ENCODE measurements around the gene ASIC1. TPM values are rescaled to one million over a fixed set of nuclear protein-coding genes. Genes with fewer than 3 reads are reported as not detected.

ASIC1 gene
- total and polyA plus RNA-seq, 12 donors: 0.47 to 1.3 (median 0.79) TPM; not detected in 1

DNA sequence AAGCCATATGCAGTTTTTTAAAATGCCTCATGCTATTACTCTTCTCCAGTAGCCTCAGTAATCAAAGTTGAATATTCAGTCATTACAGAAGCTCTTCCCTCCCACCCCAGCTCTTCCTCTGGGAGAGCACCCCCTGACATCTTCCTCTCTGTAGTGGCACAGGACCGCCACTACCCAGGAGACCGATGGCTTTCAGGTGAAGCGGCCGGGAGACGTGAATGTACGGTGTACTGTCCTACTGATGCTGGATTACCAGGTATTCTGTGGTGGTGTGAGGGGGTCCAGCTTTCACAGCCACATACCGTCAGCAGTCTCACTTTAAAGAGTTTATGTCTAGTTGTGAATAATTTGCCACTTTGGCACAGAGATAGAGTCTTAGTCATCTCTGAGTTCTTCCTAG is 32.3 kb downstream of the ASIC1 start:
- Histone ChIP-seq H3K4me1 (replicated peaks in 1 of 2) (peaks cover 8 to 10% of the 10 kb centered on the region in 2 donors), H3K9me3 (replicated peaks in 1 of 3) (no peaks in the 10 kb centered on the region), H3K4me3 (no peak overlapping the region), H3K27me3 (no peaks in the 10 kb centered on the region), H3K36me3 (replicated peaks in 1 of 2) (peaks cover 0 to 79% of the 10 kb centered on the region in 2 donors), H3K27ac (no peak overlapping the region)
- TF ChIP-seq, protein P1, sequence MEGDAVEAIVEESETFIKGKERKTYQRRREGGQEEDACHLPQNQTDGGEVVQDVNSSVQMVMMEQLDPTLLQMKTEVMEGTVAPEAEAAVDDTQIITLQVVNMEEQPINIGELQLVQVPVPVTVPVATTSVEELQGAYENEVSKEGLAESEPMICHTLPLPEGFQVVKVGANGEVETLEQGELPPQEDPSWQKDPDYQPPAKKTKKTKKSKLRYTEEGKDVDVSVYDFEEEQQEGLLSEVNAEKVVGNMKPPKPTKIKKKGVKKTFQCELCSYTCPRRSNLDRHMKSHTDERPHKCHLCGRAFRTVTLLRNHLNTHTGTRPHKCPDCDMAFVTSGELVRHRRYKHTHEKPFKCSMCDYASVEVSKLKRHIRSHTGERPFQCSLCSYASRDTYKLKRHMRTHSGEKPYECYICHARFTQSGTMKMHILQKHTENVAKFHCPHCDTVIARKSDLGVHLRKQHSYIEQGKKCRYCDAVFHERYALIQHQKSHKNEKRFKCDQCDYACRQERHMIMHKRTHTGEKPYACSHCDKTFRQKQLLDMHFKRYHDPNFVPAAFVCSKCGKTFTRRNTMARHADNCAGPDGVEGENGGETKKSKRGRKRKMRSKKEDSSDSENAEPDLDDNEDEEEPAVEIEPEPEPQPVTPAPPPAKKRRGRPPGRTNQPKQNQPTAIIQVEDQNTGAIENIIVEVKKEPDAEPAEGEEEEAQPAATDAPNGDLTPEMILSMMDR (IDR thresholded peaks at IDR 0.05): no peak
- no peak for TF ChIP-seq POLR2A (IDR thresholded peaks at IDR 0.05)
- intact Hi-C loops (cut with DNase I): no loop called here
- no peak for DNase-seq
- WGBS, 4 donors: 86 to 96% (median 89%) methylated on average over 2 to 7 of the region's 7 CpGs

DNA sequence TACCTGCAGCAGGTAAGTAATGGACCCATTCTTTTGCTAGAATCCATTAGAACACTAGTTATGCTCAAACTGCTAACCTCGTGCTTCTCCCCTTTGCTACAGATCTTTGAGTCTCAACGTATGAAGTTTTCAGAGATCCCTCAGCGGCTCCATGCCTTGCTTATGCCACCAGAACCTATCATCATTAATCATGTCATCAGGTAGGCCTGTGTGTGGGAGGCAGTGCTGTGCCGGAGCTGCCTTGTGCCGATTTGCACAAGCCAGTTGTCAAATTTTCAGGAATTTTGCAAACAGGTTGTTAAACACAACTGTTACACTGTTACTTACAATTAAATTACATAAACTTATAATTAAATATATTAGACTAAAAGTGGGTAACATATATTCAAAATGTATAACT is 33.0 kb downstream of the ASIC1 start:
- Histone ChIP-seq H3K36me3 (replicated peaks in 1 of 2) (peaks cover 0 to 86% of the 10 kb centered on the region in 2 donors), H3K27ac (no peak overlapping the region), H3K27me3 (no peaks in the 10 kb centered on the region), H3K9me3 (replicated peaks in 1 of 3) (no peaks in the 10 kb centered on the region), H3K4me1 (replicated peaks in 1 of 2) (peaks cover 8 to 10% of the 10 kb centered on the region in 2 donors), H3K4me3 (no peak overlapping the region)
- TF ChIP-seq, protein P1 (IDR thresholded peaks at IDR 0.05): no peak
- TF ChIP-seq POLR2A (IDR thresholded peaks at IDR 0.05): no peak
- 49 to 64% (median 62%) methylated on average over 5 of the region's 5 CpGs for WGBS, 4 donors
- intact Hi-C loops (cut with DNase I): no loop called here
- no peak for DNase-seq

DNA sequence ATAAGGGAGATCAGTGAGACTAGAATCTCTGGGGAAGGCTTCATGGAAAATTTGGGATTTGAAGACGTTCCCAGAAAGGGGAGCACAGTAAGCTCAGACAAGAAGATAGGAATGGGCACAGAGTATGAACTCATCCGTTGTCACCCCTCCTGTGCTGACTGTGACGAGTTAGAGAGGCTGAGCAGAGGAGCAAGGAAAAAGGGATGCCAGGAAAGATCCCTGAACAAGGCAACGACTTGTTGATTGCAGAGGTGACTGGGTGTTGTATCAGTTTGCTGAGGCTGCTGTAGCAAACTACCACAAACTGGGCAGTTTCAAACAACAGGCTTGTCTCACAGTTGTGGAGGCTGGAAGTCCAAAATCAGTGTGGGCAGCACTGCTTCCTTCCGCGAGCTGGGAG is 40.6 kb downstream of the ASIC1 start:
- no peaks in the 10 kb centered on the region for H3K9me3 ChIP-seq (replicated peaks in 1 of 3)
- no peak overlapping the region for H3K27ac ChIP-seq
- WGBS, 4 donors: 82 to 88% (median 86%) methylated on average over 6 of the region's 6 CpGs
- no peak overlapping the region for H3K4me3 ChIP-seq
- intact Hi-C loops (cut with DNase I): no loop called here
- H3K36me3 ChIP-seq (replicated peaks in 1 of 2): peaks cover 0 to 72% of the 10 kb centered on the region in 2 donors
- TF ChIP-seq, protein P1 (IDR thresholded peaks at IDR 0.05): no peak
- TF ChIP-seq POLR2A (IDR thresholded peaks at IDR 0.05): no peak
- H3K4me1 ChIP-seq (replicated peaks in 1 of 2): peaks cover 0 to 14% of the 10 kb centered on the region in 2 donors
- no peaks in the 10 kb centered on the region for H3K27me3 ChIP-seq
- DNase-seq: no peak

DNA sequence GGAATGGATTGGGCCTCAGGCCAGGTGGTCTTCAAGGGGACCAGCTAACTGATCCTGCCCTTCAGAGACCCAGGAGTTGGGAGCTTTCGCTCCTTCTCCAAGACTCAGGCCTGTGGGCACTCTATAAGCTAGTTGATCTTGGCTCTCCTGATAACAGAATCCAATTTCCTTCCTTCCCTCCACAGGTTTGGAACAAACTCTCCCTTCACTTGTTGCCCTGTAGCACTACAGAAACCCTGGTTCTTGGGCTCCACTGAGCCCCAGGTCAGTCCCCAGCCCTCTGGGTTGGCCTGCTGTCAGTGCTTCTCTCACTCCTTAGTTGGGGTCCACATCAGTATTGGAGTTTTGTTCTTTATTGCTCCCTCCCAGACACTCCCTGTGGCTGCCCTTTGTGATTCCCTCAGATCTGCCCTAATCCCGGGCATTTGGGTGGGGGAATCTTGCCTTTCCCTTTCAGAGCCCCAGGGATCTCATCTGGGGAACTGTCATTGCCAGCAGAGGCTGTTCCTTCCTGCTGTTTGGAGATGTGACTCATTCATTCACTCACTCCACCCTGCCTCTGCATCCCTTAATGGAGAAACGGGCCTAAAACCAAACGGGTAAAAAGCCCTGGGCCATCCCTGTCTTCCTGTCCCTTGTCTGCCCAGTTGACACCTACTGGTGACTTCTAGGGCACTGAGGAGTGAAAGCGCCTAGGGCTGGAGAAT is 42.1 kb downstream of the ASIC1 start:
- Histone ChIP-seq H3K4me3 (no peak overlapping the region), H3K36me3 (replicated peaks in 1 of 2) (peaks cover 0 to 56% of the 10 kb centered on the region in 2 donors), H3K9me3 (replicated peaks in 1 of 3) (no peaks in the 10 kb centered on the region), H3K27ac (no peak overlapping the region), H3K27me3 (no peaks in the 10 kb centered on the region), H3K4me1 (replicated peaks in 1 of 2) (peaks cover 8 to 26% of the 10 kb centered on the region in 2 donors)
- WGBS, 4 donors: 71 to 95% (median 75%) methylated on average over 2 to 5 of the region's 5 CpGs
- no peak for DNase-seq
- TF ChIP-seq, protein P1 (IDR thresholded peaks at IDR 0.05): no peak
- no peak for TF ChIP-seq POLR2A (IDR thresholded peaks at IDR 0.05)
- intact Hi-C loops (cut with DNase I): no loop called here

All from adrenal gland (tissue), 12 donors.